Lung microvascular endothelial cell (primary cell): Measurements from ENCODE around the gene THOP1. TPM values are rescaled to one million over a fixed set of nuclear protein-coding genes. Genes with fewer than 3 reads are reported as not detected.

Experiments used
- DNase-seq, 2 donors: peaks; one replicate each; pipeline versions ENCODE4 v3.0.0 to v3.0.0-alpha.2; 2010; ENCODE audit warnings: low read depth in 2 of 2
- total RNA-seq: library from RNA; depleted of rRNA; stranded (reverse); fragments of >200 nt; gene quantifications from 2 replicates; pipeline ENCODE4 v1.2.1, GENCODE V29; 2014

The THOP1 gene
- total RNA-seq, 1 donor from 2014 or later: 26.6 TPM

DNA sequence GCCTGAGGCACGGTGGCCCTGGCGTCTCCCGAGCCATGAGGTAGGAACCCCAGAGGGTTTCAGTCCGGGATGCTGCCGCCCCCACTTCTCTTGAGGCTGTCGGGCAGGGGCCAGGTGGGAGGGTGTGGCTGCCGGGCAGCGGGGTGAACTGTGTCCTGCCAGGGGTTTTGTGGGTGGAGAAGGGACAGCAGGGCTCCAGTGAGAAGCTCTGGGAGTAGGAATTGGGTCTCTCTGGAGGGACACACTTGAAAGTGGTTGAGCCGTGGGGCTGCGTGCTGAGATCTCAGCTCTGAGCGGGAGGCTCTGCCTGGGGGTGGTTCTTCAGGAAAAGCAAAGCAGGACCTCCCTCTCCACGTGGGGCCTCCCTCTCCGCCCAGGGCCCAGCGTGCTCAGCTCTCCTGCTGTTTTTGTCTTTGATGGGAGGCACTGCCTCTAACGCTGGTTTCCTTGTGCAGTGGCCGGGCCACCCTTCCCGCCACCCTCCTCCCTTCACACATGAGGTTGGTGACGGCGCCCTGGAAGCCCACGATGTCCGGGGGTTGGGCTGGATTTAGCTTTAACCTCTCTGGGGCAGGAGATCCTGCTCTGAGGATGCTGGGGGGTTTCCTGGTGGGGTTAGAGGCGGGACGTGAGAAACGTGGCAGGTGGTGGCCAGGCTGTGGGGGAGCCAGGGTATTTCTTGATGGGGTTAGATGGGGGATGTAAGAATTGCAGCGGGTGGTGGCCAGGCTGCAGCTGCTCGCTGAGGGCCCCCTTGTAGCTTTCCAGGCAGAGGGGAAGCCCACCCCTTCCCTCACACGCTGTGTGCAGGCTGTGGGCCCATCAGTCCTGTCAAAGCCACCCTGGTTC is 19.1 kb downstream of the THOP1 start:
- DNase-seq: no peak

DNA sequence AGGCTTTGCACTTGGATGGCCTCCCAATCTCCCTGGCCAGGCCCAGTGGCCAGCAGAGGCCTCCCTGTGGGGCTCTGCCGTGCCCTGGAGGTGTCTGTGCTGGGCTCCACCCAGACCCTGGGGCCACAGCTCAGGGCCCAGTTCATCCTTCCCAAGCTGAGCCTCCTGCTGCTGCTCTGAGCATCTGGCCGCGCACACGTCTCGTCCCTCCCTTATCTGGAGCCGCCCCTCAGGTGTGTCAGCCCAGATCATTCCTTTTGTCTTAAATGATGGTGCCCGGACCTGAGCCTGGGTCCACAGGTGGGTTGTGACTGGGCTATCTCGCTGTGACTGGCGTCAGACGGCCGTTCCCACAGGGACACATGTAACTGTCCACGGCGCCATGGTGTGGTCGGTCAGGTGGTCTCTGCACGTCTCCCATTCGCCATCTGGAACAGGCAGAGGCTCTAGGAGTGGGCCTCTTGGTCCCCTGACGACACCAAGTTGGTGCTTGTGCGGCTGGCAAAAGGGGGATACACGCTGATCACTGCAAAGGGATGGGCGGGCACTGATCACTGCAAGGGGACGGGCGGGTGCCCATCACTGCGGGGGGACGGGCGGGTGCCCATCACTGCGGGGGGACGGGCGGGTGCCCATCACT is 20.1 kb downstream of the THOP1 start:
- DNase-seq: no peak

- DNase-seq: no peak
These were observed 20.8 kb downstream of the THOP1 start for GRCh38 chr19:2805991-2806649.

DNA sequence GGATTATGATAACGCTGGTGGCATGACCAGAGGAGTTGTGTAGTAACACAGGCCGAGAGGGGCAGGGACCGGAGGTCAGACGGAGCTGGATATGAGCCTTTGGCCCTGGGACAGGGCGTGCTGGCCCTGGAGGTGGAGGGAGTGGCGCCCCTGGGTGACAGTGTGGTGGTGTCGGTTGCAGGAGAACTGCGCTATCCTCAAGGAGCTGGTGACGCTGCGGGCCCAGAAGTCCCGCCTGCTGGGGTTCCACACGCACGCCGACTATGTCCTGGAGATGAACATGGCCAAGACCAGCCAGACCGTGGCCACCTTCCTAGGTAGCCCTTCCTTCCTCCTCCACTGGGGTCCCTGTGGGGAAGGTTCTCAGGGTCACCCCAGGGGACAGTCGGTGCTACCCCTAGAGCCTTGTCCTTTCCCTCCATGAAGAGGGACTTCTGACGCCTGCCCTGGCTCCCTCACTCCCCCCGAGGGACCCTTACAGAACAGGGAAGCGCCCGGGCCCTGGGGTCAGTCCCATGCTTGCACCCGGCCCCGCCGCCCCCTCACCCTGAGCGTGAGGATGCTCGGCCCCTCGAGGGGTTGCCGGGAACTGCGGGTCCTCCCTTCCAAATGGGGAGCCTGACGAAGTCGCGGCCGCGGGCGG is 21.6 kb downstream of the THOP1 start:
- DNase-seq: no peak

GRCh38 chr19:2807379-2808128 is 22.3 kb downstream of the THOP1 start:
- DNase-seq: no peak

GRCh38 chr19:2808129-2808941 is 23.0 kb downstream of the THOP1 start:
- DNase-seq: no peak

GRCh38 chr19:2809387-2810140 is 24.3 kb downstream of the THOP1 start:
- no peak for DNase-seq

DNA sequence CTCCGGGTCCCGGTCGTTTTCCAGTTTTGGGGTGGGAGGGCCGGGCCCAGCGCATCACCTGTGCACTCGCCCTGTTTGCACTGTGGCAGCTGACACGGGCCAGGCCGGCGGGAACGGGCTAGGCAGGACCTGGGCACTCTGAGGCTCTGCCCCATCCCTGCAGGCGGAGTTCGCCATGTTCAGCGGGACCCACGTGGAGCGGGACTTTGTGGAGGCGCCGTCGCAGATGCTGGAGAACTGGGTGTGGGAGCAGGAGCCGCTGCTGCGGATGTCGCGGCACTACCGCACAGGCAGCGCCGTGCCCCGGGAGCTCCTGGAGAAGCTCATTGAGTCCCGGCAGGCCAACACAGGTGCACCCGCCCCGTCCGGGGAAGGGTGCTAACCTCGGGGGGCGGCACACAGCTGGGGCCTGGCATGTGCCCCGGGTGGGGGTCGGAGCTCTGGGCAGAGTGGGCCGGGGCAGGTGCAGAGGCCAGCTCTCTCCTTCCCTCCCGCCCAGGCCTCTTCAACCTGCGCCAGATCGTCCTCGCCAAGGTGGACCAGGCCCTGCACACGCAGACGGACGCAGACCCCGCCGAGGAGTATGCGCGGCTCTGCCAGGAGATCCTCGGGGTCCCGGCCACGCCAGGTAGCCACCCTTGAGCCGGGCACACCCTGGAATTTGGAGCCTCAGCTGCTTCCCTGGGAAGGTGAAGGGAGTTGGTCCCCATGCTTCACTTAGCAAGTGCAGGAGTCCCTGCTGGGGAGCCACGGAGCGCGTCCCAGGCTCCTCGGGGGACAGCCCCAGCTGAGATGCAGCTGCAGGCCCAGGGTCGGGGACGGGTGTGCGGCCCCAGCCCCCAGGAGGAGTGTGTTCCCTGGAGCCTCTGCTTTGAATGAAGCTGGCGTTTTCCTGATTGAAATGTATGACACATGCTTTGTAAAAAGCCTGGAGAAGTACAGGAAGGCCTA is 25.1 kb downstream of the THOP1 start:
- DNase-seq: no peak

GRCh38 chr19:2811221-2811722 is 26.0 kb downstream of the THOP1 start:
- DNase-seq: no peak

- DNase-seq: no peak
These were observed 26.6 kb downstream of the THOP1 start for GRCh38 chr19:2811735-2812413.

GRCh38 chr19:2812414-2813234 is 27.3 kb downstream of the THOP1 start:
- DNase-seq: no peak

GRCh38 chr19:2813235-2814160 is 28.2 kb downstream of the THOP1 start:
- no peak for DNase-seq

GRCh38 chr19:2814426-2814825 is 29.1 kb downstream of the THOP1 start:
- DNase-seq: no peak

- DNase-seq: no peak
These were observed 29.9 kb downstream of the THOP1 start for GRCh38 chr19:2815191-2815614.

- DNase-seq: no peak
These were observed 30.6 kb downstream of the THOP1 start for GRCh38 chr19:2815923-2816322.

DNA sequence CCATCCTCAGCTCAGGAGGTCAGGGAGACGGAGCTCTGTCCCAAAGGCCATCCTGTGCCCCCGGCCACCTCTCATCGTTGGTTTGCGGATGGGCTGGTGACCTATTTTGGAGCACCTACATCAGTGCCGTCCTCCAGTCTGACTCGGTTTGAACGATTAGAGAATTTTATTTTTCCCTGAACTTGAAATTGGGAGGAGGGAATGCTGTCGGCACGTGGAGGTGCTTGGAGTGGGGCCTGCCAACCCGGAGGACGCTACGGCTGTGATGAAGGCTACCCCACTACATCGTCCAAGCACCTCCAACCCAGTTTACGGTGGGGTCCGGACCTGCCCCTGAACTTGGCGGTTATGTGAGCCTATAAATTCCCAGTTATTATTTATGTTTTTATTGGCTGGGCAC is 31.3 kb downstream of the THOP1 start:
- DNase-seq: no peak
